Stimulated activated CD8-positive, alpha-beta memory T cell treated with anti-CD3 and anti-CD28 coated beads, Interleukin-7, amount 100 ng/mL, for 48 hours (primary cell): ENCODE measurements around the gene CNN1.
"Not testable (repeated sequence)": the region's sequence is repeated elsewhere in the genome, so short reads cannot be mapped to it uniquely, and the experiment has no call there.

Source experiments
- DNase-seq, 2 donors: peaks; one replicate each; pipeline ENCODE4 v3.0.0-alpha.2; 2020; ENCODE audit warnings: low read depth in 1 of 2; ENCODE audit errors: extremely low read depth in 1 of 2

Gene CNN1

DNA sequence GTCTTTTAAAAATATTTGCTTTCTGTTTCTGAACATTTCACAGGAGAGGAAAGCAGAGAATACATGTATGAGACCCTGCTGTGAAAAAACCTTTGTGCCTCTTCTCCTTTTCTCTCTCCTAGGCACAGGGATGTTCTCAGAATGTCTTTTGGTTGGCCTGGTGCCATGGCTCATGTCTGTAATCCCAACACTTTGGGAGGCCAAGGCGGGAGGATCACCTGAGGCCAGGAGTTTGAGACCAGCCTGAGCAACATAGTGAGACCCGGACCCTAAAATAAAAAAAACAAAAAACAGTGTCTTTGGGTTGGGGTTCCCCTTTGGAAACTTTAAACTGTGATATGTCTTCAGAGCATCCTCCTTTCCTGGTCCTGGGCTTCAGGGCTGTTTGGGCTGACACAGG is 60.1 kb downstream of the CNN1 start:
- no peak for DNase-seq

- not testable (repeated sequence) for DNase-seq
Observed at GRCh38 chr19:11599704-11600103, 61.1 kb downstream of the CNN1 start.
